PFSK-1 (cell line): ENCODE data around the gene MRPS10.

Experiments used
- FOXP2 ChIP-seq: optimal IDR thresholded peaks from 2 replicates; pipeline ENCODE3; 2011; ENCODE audit warnings: borderline replicate concordance, control low read depth, inconsistent platforms; ENCODE audit not compliant: insufficient read depth; ENCODE audit errors: extremely low read length, extremely low read depth
- POLR2AphosphoS5 ChIP-seq: IDR thresholded peaks from 2 replicates; pipeline ENCODE4 v1.6.1; 2012; ENCODE audit warnings: low read depth, mild to moderate bottlenecking, control low read depth, low read length, moderate library complexity
- REST ChIP-seq, 2 experiments: IDR thresholded peaks; 2 replicates each; pipeline versions ENCODE4 v1.6.1 to v1.8.0; 2011 to 2012; ENCODE audit warnings: low read depth in 2 of 2, low read length in 2 of 2, control low read depth in 1 of 2, inconsistent platforms in 1 of 2, mild to moderate bottlenecking in 1 of 2, moderate library complexity in 1 of 2; ENCODE audit not compliant: insufficient read depth in 1 of 2
- SIN3A ChIP-seq: IDR thresholded peaks from 2 replicates; pipeline ENCODE4 v1.6.1; 2012; ENCODE audit warnings: mild to moderate bottlenecking, low read length, moderate library complexity, borderline replicate concordance; ENCODE audit not compliant: insufficient read depth
- TAF1 ChIP-seq: IDR thresholded peaks from 2 replicates; pipeline ENCODE4 v1.6.1; 2012; ENCODE audit warnings: low read length, control low read depth, borderline replicate concordance; ENCODE audit not compliant: insufficient read depth

The MRPS10 gene

GRCh38 chr6:42158631-42159030, 59.0 kb downstream of the MRPS10 start:
- no peak for TF ChIP-seq TAF1
- no peak for TF ChIP-seq POLR2AphosphoS5
- TF ChIP-seq REST (IDR thresholded peaks at IDR 0.05; ENCODE audit: insufficient read depth in 1 of 2, low read depth in 2 of 2, low read length in 2 of 2) = no peak
- no peak for TF ChIP-seq FOXP2
- TF ChIP-seq SIN3A = no peak

DNA sequence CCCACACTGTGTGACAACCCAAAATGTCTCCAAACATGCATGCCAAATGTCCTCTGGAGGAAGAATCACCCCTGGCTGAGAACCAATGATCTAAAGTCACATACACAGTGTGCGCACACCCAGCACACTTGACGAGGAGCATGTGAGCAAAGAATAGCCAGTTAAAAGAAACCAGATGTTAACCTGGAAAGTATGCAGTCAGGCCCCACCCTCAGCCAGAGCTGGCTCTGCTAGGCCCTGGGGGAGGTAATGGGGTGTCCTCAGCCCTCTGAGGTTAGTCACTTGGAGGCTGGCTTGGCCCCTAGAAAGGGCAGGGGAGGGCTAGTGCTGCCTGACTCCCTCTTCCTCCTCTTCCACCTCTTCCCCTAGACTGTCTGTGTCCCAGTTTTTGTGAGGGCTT, 59.6 kb downstream of the MRPS10 start:
- TF ChIP-seq SIN3A (no peak), TAF1 (no peak), FOXP2 (no peak), REST (IDR thresholded peaks at IDR 0.05; ENCODE audit: insufficient read depth in 1 of 2, low read depth in 2 of 2, low read length in 2 of 2) (no peak), POLR2AphosphoS5 (no peak)
